SKM-1 (cell line): Measurements from ENCODE around the gene VWA3B.

Experiments
- DNase-seq: peaks from one replicate; lab custom pipeline; 2025; ENCODE audit not compliant: unreplicated experiment; lab: John Stamatoyannopoulos, UW

The VWA3B gene

GRCh38 chr2:98172150-98172765 is 85.3 kb downstream of the VWA3B start:
- DNase-seq = no peak

GRCh38 chr2:98172951-98173350 is 86.0 kb downstream of the VWA3B start:
- DNase-seq = peak; percentile 44

- DNase-seq = no peak
These were observed 88.8 kb downstream of the VWA3B start for GRCh38 chr2:98175811-98176210.

- no peak for DNase-seq
These were observed 90.3 kb downstream of the VWA3B start for GRCh38 chr2:98177286-98177685.

GRCh38 chr2:98177986-98178385 is 91.0 kb downstream of the VWA3B start:
- no peak for DNase-seq

GRCh38 chr2:98180456-98180855 is 93.5 kb downstream of the VWA3B start:
- no peak for DNase-seq

GRCh38 chr2:98181346-98181745 is 94.4 kb downstream of the VWA3B start:
- DNase-seq = no peak

GRCh38 chr2:98185801-98186200 is 98.8 kb downstream of the VWA3B start:
- DNase-seq = no peak

GRCh38 chr2:98187194-98187593 is 100.2 kb downstream of the VWA3B start:
- no peak for DNase-seq

GRCh38 chr2:98188351-98189046 is 101.5 kb downstream of the VWA3B start:
- no peak for DNase-seq

GRCh38 chr2:98191883-98192282 is 104.9 kb downstream of the VWA3B start:
- DNase-seq = no peak

GRCh38 chr2:98201576-98201975 is 114.6 kb downstream of the VWA3B start:
- DNase-seq = no peak

- DNase-seq = no peak
These were observed 118.9 kb downstream of the VWA3B start for GRCh38 chr2:98205889-98206288.

- DNase-seq = no peak
These were observed 125.4 kb downstream of the VWA3B start for GRCh38 chr2:98212092-98213000.

GRCh38 chr2:98216616-98217015 is 129.6 kb downstream of the VWA3B start:
- no peak for DNase-seq

GRCh38 chr2:98219152-98219551 is 132.2 kb downstream of the VWA3B start:
- no peak for DNase-seq

- DNase-seq = no peak
These were observed 147.0 kb downstream of the VWA3B start for GRCh38 chr2:98233941-98234340.

GRCh38 chr2:98234776-98235175 is 147.8 kb downstream of the VWA3B start:
- DNase-seq = no peak

- no peak for DNase-seq
These were observed 150.0 kb downstream of the VWA3B start for GRCh38 chr2:98236935-98237334.

- DNase-seq = no peak
These were observed 153.9 kb downstream of the VWA3B start for GRCh38 chr2:98240786-98241398.

- DNase-seq = no peak
These were observed 154.6 kb downstream of the VWA3B start for GRCh38 chr2:98241592-98241991.
